HG03439 (cell line): ENCODE data around the gene PILRA.
A peak's percentile ranks its signal among the peaks of the same experiment; 100 is the strongest.
"Not testable (repeated sequence)": the region's sequence is repeated elsewhere in the genome, so short reads cannot be mapped to it uniquely, and the experiment has no call there.

Experiments used
- ATAC-seq: cut with Tn5 transposase; IDR thresholded peaks from one replicate; pipeline ENCODE4 v1.9.1; 2021; ENCODE audit warnings: mild to moderate bottlenecking, moderate library complexity; ENCODE audit not compliant: unreplicated experiment

Gene PILRA

DNA sequence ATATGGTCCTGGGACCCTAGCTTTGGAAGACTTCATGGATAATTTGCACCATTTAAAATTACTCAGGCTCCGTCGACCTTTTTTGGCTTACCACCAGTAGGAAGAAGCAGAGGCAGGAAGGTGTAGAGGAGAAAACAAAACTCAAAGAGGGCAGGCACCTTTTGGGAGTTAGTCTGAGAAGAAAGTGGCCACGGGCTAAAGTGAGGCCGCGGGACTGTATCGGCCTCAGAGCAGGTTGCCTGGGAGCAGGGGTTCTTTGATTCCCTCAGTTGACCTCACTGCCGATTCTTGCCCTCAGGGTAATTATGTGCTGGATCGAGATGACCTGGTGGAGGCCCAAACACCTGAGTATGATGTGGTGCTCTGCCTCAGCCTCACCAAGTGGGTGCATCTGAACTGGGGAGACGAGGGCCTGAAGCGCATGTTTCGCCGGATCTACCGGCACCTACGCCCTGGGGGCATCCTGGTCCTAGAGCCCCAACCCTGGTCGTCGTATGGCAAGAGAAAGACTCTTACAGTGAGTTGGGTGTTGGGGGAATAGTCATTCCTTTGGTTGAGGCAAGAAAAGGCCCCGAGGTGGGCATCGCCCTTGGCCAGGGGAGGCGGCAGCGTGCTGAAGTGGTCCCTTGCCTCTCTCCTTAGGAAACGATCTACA, 59.5 kb downstream of the PILRA start:
- ATAC-seq, result no peak

DNA sequence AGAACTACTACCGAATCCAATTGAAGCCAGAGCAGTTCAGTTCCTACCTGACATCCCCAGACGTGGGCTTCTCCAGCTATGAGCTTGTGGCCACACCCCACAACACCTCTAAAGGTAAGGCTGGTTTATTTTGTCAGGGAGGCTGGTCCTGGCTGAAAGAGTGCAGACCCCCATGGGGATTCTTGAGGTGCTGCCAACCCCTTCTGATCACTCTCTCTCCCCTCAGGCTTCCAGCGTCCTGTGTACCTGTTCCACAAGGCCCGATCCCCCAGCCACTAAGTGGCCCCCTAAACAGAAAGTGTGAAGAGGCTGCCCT, 59.9 kb downstream of the PILRA start:
- no peak for ATAC-seq

- no peak for ATAC-seq
Measured at GRCh38 chr7:100433592-100434296, 60.5 kb downstream of the PILRA start.

GRCh38 chr7:100434297-100435144, 61.2 kb downstream of the PILRA start:
- no peak for ATAC-seq

DNA sequence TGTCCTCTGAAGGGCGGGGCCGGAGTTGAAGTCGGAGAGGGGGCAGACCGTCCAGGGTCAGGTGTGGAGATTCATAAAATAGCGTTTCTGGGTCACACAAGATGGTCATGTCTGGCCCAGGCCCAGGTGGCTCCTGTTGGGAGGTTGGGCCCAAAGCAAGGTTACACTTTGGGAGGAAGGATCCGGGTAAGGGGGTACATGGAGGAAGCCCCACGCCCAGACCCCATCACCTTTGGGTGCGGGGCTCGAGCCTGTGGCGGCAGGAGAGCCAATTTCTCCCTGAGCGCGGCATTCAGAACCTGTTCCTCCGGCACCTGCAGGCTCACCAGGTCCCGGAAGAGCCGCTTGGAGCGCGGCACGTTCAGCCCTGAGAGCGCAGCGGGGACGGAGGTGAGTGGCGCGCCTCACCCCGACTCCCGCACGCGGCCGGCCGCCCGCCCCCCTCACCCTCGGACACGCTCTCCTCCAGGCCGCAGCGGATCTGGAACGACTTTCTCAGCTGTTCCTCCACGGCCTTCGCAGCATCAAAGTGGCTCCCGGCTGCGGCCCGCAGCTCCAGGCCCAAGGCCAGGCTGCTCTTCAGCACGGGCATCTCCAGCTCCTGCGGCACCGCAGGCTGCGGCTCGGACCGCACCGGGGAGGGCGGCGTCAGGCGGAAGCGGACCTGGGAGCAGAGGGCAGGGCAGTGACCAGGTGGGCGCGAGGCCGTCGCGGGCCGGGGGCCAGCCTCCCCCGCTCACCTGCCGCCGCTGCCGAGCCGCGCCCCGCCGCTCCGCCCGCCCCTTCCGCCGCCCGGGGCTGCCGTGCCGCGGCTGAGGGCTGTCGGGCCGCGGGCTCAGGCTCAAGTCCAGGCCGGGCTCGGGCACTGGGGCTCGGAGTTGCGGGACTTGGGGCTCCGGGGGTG, 62.4 kb downstream of the PILRA start:
- peak; percentile 33 for ATAC-seq

DNA sequence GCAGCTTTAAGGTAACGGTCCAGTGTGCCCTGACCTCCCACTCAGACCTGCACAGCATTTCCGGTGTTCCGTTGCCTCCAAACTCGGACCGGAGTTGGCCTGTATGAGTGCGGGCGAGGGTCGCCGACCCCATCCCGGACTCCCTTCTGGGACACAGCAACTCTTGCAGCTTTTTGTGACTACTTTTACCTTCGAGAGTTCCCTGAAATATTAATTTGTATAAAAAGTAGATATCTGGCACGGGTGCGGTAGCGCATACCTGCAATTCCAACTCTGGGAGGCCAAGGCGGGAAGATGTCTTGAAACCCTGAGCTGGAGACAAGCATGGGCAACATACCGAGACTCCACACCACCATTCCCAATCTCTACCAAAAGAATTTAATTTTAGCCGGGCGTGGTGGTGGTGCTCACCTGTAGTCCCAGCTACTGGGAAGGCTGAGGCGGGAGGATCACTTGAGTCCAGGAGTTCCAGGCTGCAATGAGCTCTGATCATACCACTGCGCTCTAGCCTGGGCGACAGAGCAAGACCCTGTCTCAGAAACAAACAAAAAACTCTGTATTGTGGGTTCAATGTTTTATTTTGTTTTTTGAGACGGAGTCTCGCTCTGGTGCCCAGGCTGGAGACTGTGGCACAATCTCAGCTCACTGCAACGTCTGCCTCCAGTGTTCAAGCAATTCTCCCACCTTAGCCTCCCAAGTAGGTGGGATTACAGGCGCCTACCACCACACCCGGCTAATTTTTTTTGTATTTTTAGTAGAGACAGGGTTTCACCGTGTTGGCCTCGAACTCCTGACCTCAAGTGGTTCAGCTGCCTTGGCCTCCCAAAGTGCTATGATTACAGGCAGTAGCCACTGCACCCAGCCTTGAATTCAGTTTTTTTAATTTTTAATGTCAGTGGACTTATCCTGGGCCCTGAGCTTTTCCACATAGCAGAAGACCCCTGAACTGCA, 64.1 kb downstream of the PILRA start:
- ATAC-seq, result no peak

GRCh38 chr7:100438172-100438571, 64.9 kb downstream of the PILRA start:
- ATAC-seq, result no peak

- ATAC-seq, result not testable (repeated sequence)
Measured at GRCh38 chr7:100438731-100439130, 65.4 kb downstream of the PILRA start.

DNA sequence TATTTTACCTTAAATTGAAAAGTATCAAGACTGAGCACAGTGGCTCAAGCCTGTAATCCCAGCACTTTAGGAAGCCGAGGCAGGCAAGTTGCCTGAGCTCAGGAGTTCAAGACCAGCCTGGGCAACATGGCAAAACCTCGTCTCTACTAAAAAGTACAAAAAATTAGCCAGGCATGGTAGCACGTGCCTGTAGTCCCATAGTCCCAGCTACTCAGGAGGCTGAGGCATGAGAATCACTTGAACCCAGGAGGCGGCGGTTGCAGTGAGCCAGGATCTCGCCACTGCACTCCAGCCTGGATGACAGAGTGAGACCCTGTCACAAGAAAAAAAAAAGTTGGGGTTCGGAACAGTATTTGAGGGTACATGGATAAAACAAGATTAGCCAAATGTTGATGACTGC, 66.0 kb downstream of the PILRA start:
- ATAC-seq, result not testable (repeated sequence)

- no peak for ATAC-seq
Measured at GRCh38 chr7:100441641-100442535, 68.6 kb downstream of the PILRA start.

- ATAC-seq, result no peak
Measured at GRCh38 chr7:100443096-100443840, 70.0 kb downstream of the PILRA start.

DNA sequence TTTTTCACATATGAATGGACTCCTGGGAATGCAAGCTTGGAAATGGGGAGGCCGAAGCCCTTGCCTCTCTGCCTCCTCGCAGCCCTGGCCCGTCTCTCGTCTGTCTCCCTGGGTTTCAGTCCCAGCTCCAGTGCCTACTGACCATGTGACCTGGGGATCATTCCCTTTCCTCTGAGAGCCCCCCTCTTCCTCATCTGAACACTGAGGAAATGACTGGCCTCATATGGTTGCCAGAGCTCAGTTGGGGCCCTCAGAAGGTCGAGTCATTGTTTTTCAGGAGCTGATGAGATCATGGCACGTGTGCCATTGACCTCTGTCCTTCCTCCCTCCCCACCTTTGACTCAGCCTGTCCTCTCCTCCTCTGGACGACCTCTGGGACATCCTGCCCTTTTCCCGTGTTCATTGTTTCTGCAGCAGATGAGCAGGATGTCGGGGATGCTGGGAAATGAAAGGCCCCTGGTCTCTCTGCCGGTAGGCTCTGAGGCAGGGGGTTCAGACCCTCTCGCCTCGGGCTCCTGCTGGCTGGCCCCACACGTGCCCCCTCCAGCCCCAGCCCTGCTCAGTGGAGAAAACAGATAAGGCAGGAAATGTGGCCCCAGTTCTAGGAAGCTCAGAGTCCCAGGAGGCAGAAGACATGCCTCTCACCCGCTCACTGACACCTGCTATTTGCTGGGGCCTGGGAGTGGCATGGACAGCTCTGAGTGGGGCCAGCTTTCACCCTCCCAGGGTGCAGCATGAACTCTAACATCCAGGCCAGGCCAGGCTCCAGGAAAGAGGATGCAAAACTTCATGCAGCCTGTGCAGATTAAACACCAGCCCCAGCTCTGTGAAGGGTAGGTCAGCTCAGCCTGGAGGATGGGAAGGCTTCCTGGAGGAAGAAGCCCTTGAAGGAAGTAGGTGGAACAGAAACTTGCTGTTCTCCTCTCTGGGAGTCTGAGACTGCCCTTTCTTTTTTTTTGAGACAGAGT, 71.3 kb downstream of the PILRA start:
- no peak for ATAC-seq

DNA sequence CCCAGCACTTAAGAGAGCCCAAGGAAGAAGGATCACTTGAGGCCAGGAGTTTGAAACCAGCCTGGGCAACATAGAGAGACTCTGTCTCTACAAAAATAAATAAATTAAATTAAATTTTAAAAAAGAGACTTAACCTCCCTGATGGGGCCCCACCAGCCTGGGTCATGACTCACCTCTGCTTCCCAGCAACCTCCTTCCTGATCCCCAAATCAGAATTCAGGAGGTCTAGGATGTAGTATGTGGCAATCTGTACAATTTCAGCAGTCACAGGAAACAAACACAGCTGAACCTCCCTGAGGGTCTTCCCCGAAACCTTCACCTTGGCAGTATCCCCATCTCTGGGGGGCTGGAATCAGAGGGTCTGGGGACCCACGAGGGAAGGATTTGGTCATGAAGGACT, 72.8 kb downstream of the PILRA start:
- no peak for ATAC-seq

- ATAC-seq, result not testable (repeated sequence)
Measured at GRCh38 chr7:100447363-100447762, 74.1 kb downstream of the PILRA start.

DNA sequence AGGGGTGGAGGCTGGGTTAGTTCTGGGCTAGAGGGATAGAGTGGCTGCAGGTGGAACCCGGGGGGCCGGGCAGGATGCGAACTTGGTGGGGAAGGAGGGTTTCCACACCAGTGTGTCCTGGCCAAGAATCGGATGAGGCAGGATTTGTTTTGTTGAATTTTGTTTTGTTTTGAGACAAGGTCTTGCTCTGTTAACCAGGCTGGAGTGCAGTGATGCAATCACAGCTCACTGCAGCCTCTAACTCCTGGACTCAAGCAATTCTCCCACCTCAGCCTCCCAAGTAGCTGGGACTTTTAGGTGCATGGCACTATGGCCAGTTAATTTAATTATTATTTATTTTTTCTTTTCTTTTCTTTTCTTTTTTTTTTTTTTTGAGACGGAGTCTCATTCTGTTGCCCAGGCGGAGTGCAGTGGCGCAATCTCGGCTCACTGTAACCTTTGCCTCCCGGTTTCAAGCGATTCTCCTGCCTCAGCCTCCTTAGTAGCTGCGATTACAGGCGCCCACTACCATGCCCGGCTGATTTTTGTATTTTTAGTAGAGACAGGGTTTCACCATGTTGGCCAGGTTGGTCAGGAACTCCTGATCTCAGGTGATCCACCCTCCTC, 76.0 kb downstream of the PILRA start:
- no peak for ATAC-seq
